ENCODE results near the gene ANKRD34C. TPM values are rescaled to one million over a fixed set of nuclear protein-coding genes. Genes with fewer than 3 reads are reported as not detected.

The ANKRD34C gene
- total and polyA plus RNA-seq, 2 experiments from 2014 or later: not detected

- TF ChIP-seq ZNF462 (CRISPR knock-in tag; IDR thresholded peaks at IDR 0.05): no peak
Measured at GRCh38 chr15:79321876-79322275, 39.4 kb downstream of the ANKRD34C start (continued).

DNA sequence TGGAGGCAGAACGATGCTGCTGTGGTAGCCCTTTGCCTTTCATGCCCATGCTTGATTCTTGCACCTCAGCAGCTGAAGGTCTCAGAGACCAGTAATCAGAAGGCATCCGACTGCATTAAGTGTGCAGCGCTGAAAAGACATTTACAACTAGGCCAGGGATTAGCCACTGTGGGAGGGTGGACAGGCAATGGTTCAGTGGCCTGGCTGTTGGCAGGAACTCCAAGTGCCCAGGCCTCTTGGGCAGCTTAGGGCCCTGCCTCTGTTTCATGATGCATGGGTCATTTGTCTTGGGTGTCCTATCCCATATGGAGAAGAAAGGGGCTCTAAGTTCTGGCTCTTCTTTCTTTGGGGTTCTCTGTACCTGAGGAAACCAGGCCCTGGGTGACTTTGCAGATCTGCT lies 39.8 kb downstream of the ANKRD34C start:
- H3F3A ChIP-seq (replicated peaks; ENCODE audit: low read depth): no peaks in the 10 kb centered on the region
- H3K36me3 Mint-ChIP-seq (ENCODE audit: low read depth): peaks cover 54% of the 10 kb centered on the region
- TF ChIP-seq ZNF331 (CRISPR knock-in tag; IDR thresholded peaks at IDR 0.05; ENCODE audit: low read depth) (no peak), NANOG (IDR thresholded peaks at IDR 0.05; ENCODE audit: borderline replicate concordance) (no peak), POLR2AphosphoS5 (IDR thresholded peaks at IDR 0.05; ENCODE audit: low read depth) (no peak), ZNF114 (CRISPR knock-in tag; IDR thresholded peaks at IDR 0.05) (no peak), EZH2 (IDR thresholded peaks at IDR 0.05; ENCODE audit: low read depth, unreplicated experiment) (no peak), CREB1 (CRISPR knock-in tag; IDR thresholded peaks at IDR 0.05; ENCODE audit: low read depth) (no peak), JUNB (IDR thresholded peaks at IDR 0.05; ENCODE audit: unreplicated experiment) (no peak), ETS1 (IDR thresholded peaks at IDR 0.05) (no peak), STAT1 (IDR thresholded peaks at IDR 0.05; ENCODE audit: unreplicated experiment) (no peak)
- TF ChIP-seq, protein P1, sequence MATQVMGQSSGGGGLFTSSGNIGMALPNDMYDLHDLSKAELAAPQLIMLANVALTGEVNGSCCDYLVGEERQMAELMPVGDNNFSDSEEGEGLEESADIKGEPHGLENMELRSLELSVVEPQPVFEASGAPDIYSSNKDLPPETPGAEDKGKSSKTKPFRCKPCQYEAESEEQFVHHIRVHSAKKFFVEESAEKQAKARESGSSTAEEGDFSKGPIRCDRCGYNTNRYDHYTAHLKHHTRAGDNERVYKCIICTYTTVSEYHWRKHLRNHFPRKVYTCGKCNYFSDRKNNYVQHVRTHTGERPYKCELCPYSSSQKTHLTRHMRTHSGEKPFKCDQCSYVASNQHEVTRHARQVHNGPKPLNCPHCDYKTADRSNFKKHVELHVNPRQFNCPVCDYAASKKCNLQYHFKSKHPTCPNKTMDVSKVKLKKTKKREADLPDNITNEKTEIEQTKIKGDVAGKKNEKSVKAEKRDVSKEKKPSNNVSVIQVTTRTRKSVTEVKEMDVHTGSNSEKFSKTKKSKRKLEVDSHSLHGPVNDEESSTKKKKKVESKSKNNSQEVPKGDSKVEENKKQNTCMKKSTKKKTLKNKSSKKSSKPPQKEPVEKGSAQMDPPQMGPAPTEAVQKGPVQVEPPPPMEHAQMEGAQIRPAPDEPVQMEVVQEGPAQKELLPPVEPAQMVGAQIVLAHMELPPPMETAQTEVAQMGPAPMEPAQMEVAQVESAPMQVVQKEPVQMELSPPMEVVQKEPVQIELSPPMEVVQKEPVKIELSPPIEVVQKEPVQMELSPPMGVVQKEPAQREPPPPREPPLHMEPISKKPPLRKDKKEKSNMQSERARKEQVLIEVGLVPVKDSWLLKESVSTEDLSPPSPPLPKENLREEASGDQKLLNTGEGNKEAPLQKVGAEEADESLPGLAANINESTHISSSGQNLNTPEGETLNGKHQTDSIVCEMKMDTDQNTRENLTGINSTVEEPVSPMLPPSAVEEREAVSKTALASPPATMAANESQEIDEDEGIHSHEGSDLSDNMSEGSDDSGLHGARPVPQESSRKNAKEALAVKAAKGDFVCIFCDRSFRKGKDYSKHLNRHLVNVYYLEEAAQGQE (IDR thresholded peaks at IDR 0.05; ENCODE audit: unreplicated experiment): no peak

More for the DNA sequence above, 39.8 kb downstream of the ANKRD34C start:
- Histone ChIP-seq H3K27me3 (ENCODE audit: insufficient read depth) (no peaks in the 10 kb centered on the region), H3K36me3 (ENCODE audit: insufficient read depth) (peaks cover 28% of the 10 kb centered on the region), H3K79me2 (replicated peaks; ENCODE audit: insufficient read depth) (peaks cover 12% of the 10 kb centered on the region; the same call in 1 of the 2 replicates), H3K9me2 (ENCODE audit: insufficient read depth) (no peaks in the 10 kb centered on the region), H3K4me3 (no peak overlapping the region), H4K20me1 (replicated peaks; ENCODE audit: insufficient read depth) (0 out of 2 replicates have a peak, but pooled peaks cover 6% of the 10 kb centered on the region), H3K4me1 (ENCODE audit: insufficient read depth) (no peaks in the 10 kb centered on the region), H2AFZ (no peak overlapping the region), H3K4me2 (no peak overlapping the region), H3K27ac (ENCODE audit: low read depth) (no peak overlapping the region)
- Mint-ChIP-seq H3K9me3 (peaks cover 4% of the 10 kb centered on the region; the same call in 2 of the 3 replicates), H3K27ac (no peak overlapping the region), H3K4me3 (no peak overlapping the region), H3K27me3 (ENCODE audit: insufficient read depth, low read depth, poor library complexity) (no peaks in the 10 kb centered on the region), H3K4me1 (no peaks in the 10 kb centered on the region)
- ATAC-seq (no peak), DNase-seq (ENCODE audit: low spot score) (no peak)

Measured in GM23338 (cell line).